Retinal pigment epithelial cell (primary cell): Measurements from ENCODE around the gene KIF5B.

Experiments used
- DNase-seq: peaks from one replicate; pipeline ENCODE4 v3.0.0-alpha.2; 2010; ENCODE audit warnings: low read depth
- H3K4me3 ChIP-seq: 2 replicates; pipeline ENCODE4 v1.5.1; 2011; ENCODE audit warnings: mild to moderate bottlenecking, low read length, control low read depth, moderate library complexity
- TF ChIP-seq, protein P1 (sequence below): conservative IDR thresholded peaks from 2 replicates; pipeline ENCODE4 v1.5.1; 2011; ENCODE audit warnings: low read depth, low read length, control low read depth, inconsistent platforms

Gene KIF5B

DNA sequence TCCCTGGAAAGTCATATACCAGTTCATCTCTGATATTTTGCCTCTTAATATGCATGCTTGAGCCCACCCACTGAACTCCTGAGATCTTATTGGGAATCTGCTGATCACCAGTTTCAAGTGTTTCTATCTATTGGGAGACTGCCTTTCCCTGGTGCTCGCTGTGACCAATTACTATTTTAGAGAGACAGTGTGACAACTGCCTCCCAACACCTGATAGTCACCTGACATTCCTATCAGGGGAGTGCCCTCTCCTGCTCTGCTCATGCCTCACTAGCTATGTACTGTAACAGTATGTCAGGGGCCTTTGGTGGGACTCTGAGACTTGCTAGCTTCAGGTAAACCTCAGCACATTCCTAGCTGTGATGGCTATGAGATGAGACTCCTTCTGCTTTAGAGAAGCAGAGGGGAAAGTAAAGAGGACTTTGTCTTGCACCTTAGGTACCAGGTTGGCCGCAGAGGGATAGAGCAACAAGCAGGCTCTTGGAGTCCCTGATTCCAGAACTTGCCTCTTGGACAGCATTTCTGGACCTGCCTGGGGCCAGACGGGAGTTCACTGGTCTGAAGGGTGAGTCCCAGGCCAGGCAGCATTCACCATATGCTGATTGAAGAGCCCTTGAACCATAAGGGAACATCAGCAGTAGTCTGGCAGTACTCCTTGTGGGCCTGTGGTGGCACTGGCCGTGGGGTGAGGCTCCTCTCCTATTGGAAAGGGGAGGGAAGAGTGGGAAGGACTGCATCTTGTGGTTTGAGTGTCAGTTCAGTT, 93.2 kb downstream of the KIF5B start:
- TF ChIP-seq, protein P1, sequence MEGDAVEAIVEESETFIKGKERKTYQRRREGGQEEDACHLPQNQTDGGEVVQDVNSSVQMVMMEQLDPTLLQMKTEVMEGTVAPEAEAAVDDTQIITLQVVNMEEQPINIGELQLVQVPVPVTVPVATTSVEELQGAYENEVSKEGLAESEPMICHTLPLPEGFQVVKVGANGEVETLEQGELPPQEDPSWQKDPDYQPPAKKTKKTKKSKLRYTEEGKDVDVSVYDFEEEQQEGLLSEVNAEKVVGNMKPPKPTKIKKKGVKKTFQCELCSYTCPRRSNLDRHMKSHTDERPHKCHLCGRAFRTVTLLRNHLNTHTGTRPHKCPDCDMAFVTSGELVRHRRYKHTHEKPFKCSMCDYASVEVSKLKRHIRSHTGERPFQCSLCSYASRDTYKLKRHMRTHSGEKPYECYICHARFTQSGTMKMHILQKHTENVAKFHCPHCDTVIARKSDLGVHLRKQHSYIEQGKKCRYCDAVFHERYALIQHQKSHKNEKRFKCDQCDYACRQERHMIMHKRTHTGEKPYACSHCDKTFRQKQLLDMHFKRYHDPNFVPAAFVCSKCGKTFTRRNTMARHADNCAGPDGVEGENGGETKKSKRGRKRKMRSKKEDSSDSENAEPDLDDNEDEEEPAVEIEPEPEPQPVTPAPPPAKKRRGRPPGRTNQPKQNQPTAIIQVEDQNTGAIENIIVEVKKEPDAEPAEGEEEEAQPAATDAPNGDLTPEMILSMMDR = no peak
- H3K4me3 ChIP-seq = no peak overlapping the region
- DNase-seq = no peak

- DNase-seq = no peak
These were observed 94.7 kb downstream of the KIF5B start for GRCh38 chr10:31961277-31962074.

GRCh38 chr10:31959461-31960173, 96.6 kb downstream of the KIF5B start:
- no peak for DNase-seq
- TF ChIP-seq, protein P1 = no peak
- no peak overlapping the region for H3K4me3 ChIP-seq

More at GRCh38 chr10:31961277-31962074, 94.7 kb downstream of the KIF5B start:
- H3K4me3 ChIP-seq = no peak overlapping the region
- TF ChIP-seq, protein P1 = no peak
